K562 (cell line): ENCODE data around the gene CEP192. TPM values are rescaled to one million over a fixed set of nuclear protein-coding genes. Genes with fewer than 3 reads are reported as not detected.

Source experiments
- ATAC-seq: fragments of 200-7000 bp; cut with Tn5 transposase; 3 replicates; pipeline ENCODE4 v1.9.1; 2020; ENCODE audit warnings: moderate library complexity
- BruUV-seq: library from RNA; stranded (reverse); fragments of 400-500 nt; replicated peaks from 2 replicates; lab custom pipeline; 2021; lab: Mats Ljungman, UMichigan
- CTCF ChIA-PET: fragments of 300-600 bp; formaldehyde crosslinking; extraction: SDS; loops from one replicate; lab custom pipeline; 2021; ENCODE audit warnings: low intra/inter-chr PET ratio; lab: Yijun Ruan, JAX
- POLR2A ChIA-PET: fragments of 300-600, 350-650 bp; sonication (Branson Sonifier 250); formaldehyde crosslinking; extraction: SDS; loops from one replicate; lab custom pipeline; 2021; ENCODE audit warnings: antibody characterized with exemption, inconsistent platforms; lab: Yijun Ruan, JAX
- DNase-seq, 4 experiments: peaks; one replicate each; pipeline versions ENCODE4 v3.0.0 to v3.0.0-alpha.2; 2011 to 2018; ENCODE audit warnings: low spot score in 3 of 4, mixed read lengths in 3 of 4; ENCODE audit errors: extremely low read depth in 1 of 4
- FAIRE-seq: peaks from 2 replicates; lab custom pipeline; 2011; peaks lifted over from hg19 to GRCh38; lab: Jason Lieb, UNC
- H2AFZ ChIP-seq: 2 replicates; pipeline ENCODE4 v1.6.0; 2011; ENCODE audit warnings: low read depth, low read length, control low read depth, inconsistent platforms
- H3K27ac ChIP-seq: fragments of 200-600 bp; 3 replicates; pipeline ENCODE4 v1.8.0; 2011; ENCODE audit warnings: low read depth, mild to moderate bottlenecking, control low read depth, inconsistent platforms, low read length, moderate library complexity, mixed read lengths; ENCODE audit errors: extremely low read depth
- H3K27me3 ChIP-seq, 2 experiments: fragments of 300-600 bp in 1 of 2; 2 replicates in 1 of 2; 3 replicates in 1 of 2; pipeline versions ENCODE4 v1.6.0 to v1.8.0; 2011; ENCODE audit warnings: inconsistent platforms in 2 of 2, low read length in 2 of 2, mild to moderate bottlenecking in 1 of 2, mixed read lengths in 1 of 2, moderate library complexity in 1 of 2; ENCODE audit not compliant: control insufficient read depth in 2 of 2, insufficient read depth in 2 of 2
- H3K36me3 ChIP-seq: fragments of 300-600 bp; 3 replicates; pipeline ENCODE4 v1.8.0; 2011; ENCODE audit warnings: mild to moderate bottlenecking, low read length, inconsistent platforms; ENCODE audit not compliant: control insufficient read depth, insufficient read depth
- H3K4me1 ChIP-seq, 2 experiments: fragments of 200-600 bp in 1 of 2; replicated peaks in 1 of 2; 2 replicates in 1 of 2; 3 replicates in 1 of 2; pipeline versions ENCODE4 v1.5.1 to v1.8.0; 2011; ENCODE audit warnings: inconsistent platforms in 2 of 2, low read length in 2 of 2, mild to moderate bottlenecking in 1 of 2, mixed read lengths in 1 of 2, moderate library complexity in 1 of 2; ENCODE audit not compliant: control insufficient read depth in 2 of 2, insufficient read depth in 2 of 2
- H3K4me2 ChIP-seq: 2 replicates; pipeline ENCODE4 v1.6.1; 2011; ENCODE audit warnings: low read length, control low read depth, inconsistent platforms, mixed read lengths; ENCODE audit not compliant: insufficient read depth
- H3K4me3 ChIP-seq: fragments of 200-600 bp; sonication (generic), shearing (Covaris generic); 2 replicates; pipeline ENCODE4 v1.5.1; 2016; ENCODE audit warnings: control low read depth, inconsistent platforms
- H3K79me2 ChIP-seq: fragments of 200-600 bp; 3 replicates; pipeline ENCODE4 v1.8.0; 2011; ENCODE audit warnings: low read length, inconsistent platforms; ENCODE audit not compliant: control insufficient read depth, insufficient read depth
- H3K9ac ChIP-seq, 2 experiments: 2 replicates each; pipeline versions ENCODE4 v1.6.0 to v1.6.1; 2011; ENCODE audit warnings: low read depth in 2 of 2, low read length in 2 of 2, control low read depth in 1 of 2, inconsistent platforms in 1 of 2, mild to moderate bottlenecking in 1 of 2, mixed read lengths in 1 of 2; ENCODE audit not compliant: insufficient read depth in 1 of 2
- H3K9me1 ChIP-seq: one replicate; pipeline ENCODE4 v1.6.0; 2011; ENCODE audit warnings: inconsistent platforms, mild to moderate bottlenecking, low read length, moderate library complexity; ENCODE audit not compliant: control insufficient read depth, insufficient read depth
- H3K9me3 ChIP-seq: replicated peaks from 2 replicates; pipeline ENCODE4 v1.5.1; 2011; ENCODE audit warnings: low read depth, low read length, inconsistent platforms; ENCODE audit not compliant: control insufficient read depth, insufficient read depth
- H4K20me1 ChIP-seq: replicated peaks from 2 replicates; pipeline ENCODE4 v1.6.1; 2011; ENCODE audit warnings: low read length, inconsistent platforms, mixed read lengths; ENCODE audit not compliant: control insufficient read depth, insufficient read depth
- BHLHE40 ChIP-seq: IDR thresholded peaks from 2 replicates; pipeline ENCODE4 v1.6.1; 2011; ENCODE audit warnings: low read length, improper control_type of control experiment
- CHD1 ChIP-seq: fragments of 200-600 bp; sonication (generic); IDR thresholded peaks from one replicate; pipeline ENCODE4 v1.6.1; 2012; ENCODE audit warnings: mild to moderate bottlenecking, moderate library complexity, low read length, inconsistent platforms
- E2F4 ChIP-seq: sonication (generic); formaldehyde crosslinking; IDR thresholded peaks from 2 replicates; pipeline ENCODE4 v1.8.0; 2022; ENCODE audit warnings: mild to moderate bottlenecking, low read depth, missing genetic modification reagents
- FOS ChIP-seq: IDR thresholded peaks from 3 replicates; pipeline ENCODE4 v1.6.1; 2011; ENCODE audit not compliant: insufficient read length; ENCODE audit errors: extremely low read depth
- MECOM ChIP-seq: fragments of 250-450 bp; sonication (Bioruptor Pico); IDR thresholded peaks from 2 replicates; pipeline ENCODE4 v1.8.0; 2022; ENCODE audit warnings: inconsistent platforms
- MIER1 ChIP-seq: fragments of 450-650 bp; IDR thresholded peaks from 2 replicates; pipeline ENCODE4 v1.6.1; 2016; ENCODE audit warnings: antibody characterized with exemption, mild to moderate bottlenecking, low read depth
- NCOA4 ChIP-seq: fragments of 450-650 bp; IDR thresholded peaks from 2 replicates; pipeline ENCODE4 v1.6.1; 2018; ENCODE audit warnings: mild to moderate bottlenecking; ENCODE audit not compliant: partially characterized antibody
- RBFOX2 ChIP-seq: fragments of 200-400 bp; formaldehyde crosslinking; IDR thresholded peaks from 2 replicates; pipeline ENCODE4 v1.6.1; 2017; ENCODE audit warnings: low read depth, mild to moderate bottlenecking, low read length, moderate library complexity
- SIX5 ChIP-seq, 2 experiments: IDR thresholded peaks; 2 replicates each; pipeline ENCODE4 v1.6.1; 2011; ENCODE audit warnings: low read length in 2 of 2, borderline replicate concordance in 1 of 2, low read depth in 1 of 2, mild to moderate bottlenecking in 1 of 2, moderate library complexity in 1 of 2; ENCODE audit not compliant: insufficient read depth in 1 of 2
- TBL1XR1 ChIP-seq, 2 experiments: IDR thresholded peaks; 2 replicates each; pipeline ENCODE4 v1.6.1; 2012; ENCODE audit warnings: improper control_type of control experiment in 2 of 2, low read length in 2 of 2, mild to moderate bottlenecking in 1 of 2
- TEAD1 ChIP-seq, 2 experiments: fragments of 450-650 bp in 1 of 2; sonication (generic) in 1 of 2; formaldehyde crosslinking; IDR thresholded peaks; 2 replicates each; pipeline versions ENCODE4 v1.4.0 to v1.8.0; 2020 to 2022; ENCODE audit warnings: mild to moderate bottlenecking in 2 of 2, missing genetic modification reagents in 1 of 2
- WHSC1 ChIP-seq: IDR thresholded peaks from one replicate; pipeline ENCODE4 v1.6.1; 2012; ENCODE audit warnings: low read length, control low read depth, inconsistent platforms
- ZKSCAN8 ChIP-seq: fragments of 200-800 bp; sonication (Bioruptor generic); IDR thresholded peaks from 2 replicates; pipeline ENCODE4 v1.6.1; 2016; ENCODE audit warnings: missing genetic modification characterization, missing compliant biosample characterization
- ZNF239 ChIP-seq: fragments of 250-450 bp; sonication (Bioruptor Pico); IDR thresholded peaks from 2 replicates; pipeline ENCODE4 v1.4.0; 2020; ENCODE audit warnings: mild to moderate bottlenecking
- ZNF253 ChIP-seq: fragments of 250-450 bp; sonication (Bioruptor Pico); conservative IDR thresholded peaks from 2 replicates; pipeline ENCODE4 v1.6.1; 2021; ENCODE audit warnings: mild to moderate bottlenecking
- WGBS: fragments of 100-300 bp; shearing (Covaris generic); methylation state at CpG from one replicate; pipeline ENCODE4 v1.1.6; 2016; ENCODE audit warnings: low coverage, mixed read lengths; ENCODE audit not compliant: insufficient coverage; ENCODE audit errors: missing lambda C conversion rate; 5-methylcytosine and 5-hydroxymethylcytosine counted together
- in situ Hi-C: fragments of 300-500 bp; cut with MboI; formaldehyde crosslinking; loops from 4 replicates; pipeline ENCODE4 v1.15.0; 2018; ENCODE audit warnings: inconsistent platforms, mixed read lengths
- intact Hi-C: fragments of 100-400 bp; cut with micrococcal nuclease; formaldehyde crosslinking; loops from 2 replicates; pipeline ENCODE4 v1.14.2; 2022
- polyA plus RNA-seq, 8 experiments: library from polyadenylated mRNA; depleted of rRNA in 4 of 8; stranded (reverse) in 5 of 8; unstranded in 3 of 8; fragments of >200 nt; fragmentation: Nextera tagmentation in 2 of 8; fragmentation: Illumina TruSeq in 1 of 8; extraction: Ambion mirVana in 2 of 8; extraction: Trizol in 1 of 8; gene quantifications; 2 replicates each; pipeline versions ENCODE4 v1.2.1 to v1.2.3, GENCODE V29; 2011 to 2014; ENCODE audit warnings: inconsistent platforms in 1 of 8, missing spikeins in 1 of 8
- total RNA-seq, 7 experiments: library from RNA; depleted of rRNA in 6 of 7; stranded (reverse); fragments of >200 nt in 6 of 7; fragmentation: Illumina TruSeq in 2 of 7; extraction: Trizol in 2 of 7; gene quantifications; 2 replicates each; pipeline versions ENCODE4 v1.2.1 to v1.2.3, GENCODE V29; 2011 to 2021; ENCODE audit warnings: low replicate concordance in 1 of 7
- TF ChIP-seq, protein P1 (sequence below): fragments of 450-650 bp; IDR thresholded peaks from 2 replicates; pipeline ENCODE4 v1.6.1; 2016; ENCODE audit warnings: borderline replicate concordance
- TF ChIP-seq, protein P2 (sequence below): sonication (generic); formaldehyde crosslinking; IDR thresholded peaks from 2 replicates; pipeline ENCODE4 v1.8.0; 2022; ENCODE audit warnings: mild to moderate bottlenecking, missing genetic modification reagents

Gene CEP192
- total and polyA plus RNA-seq, 9 of the 15 experiments (the other 6 are each of a cell fraction or from before 2014, with no cell fraction given) = 14.4 to 54.4 (median 35.8) TPM

GRCh38 chr18:12968115-12968514, 23.0 kb upstream of the CEP192 start:
- Histone ChIP-seq H3K4me3 (no peak overlapping the region), H3K9me3 (no peaks in the 10 kb centered on the region), H3K9me1 (no peaks in the 10 kb centered on the region), H3K27me3 (no peaks in the 10 kb centered on the region), H4K20me1 (no peaks in the 10 kb centered on the region), H3K79me2 (peaks cover 28% of the 10 kb centered on the region), H3K27ac (no peak overlapping the region), H3K4me1 (no peaks in the 10 kb centered on the region), H2AFZ (no peak overlapping the region), H3K36me3 (peaks cover 89% of the 10 kb centered on the region), H3K4me2 (no peak overlapping the region), H3K9ac (no peak overlapping the region)
- FAIRE-seq (no peak), DNase-seq (no peak), ATAC-seq (no peak)
- in situ Hi-C loops = no loop called here
- no TSS peak for BruUV-seq
- ChIA-PET CTCF (no interaction called here), POLR2A (interaction anchor here (0.6 kb wide), 1 partner anchor 591 kb away, joined by 3 read pairs; the partner anchor contains the start of gene AFG3L2)
- 96% methylated on average over 4 of the region's 4 CpGs for whole genome bisulfite sequencing
- intact Hi-C loops = no loop called here
- TF ChIP-seq, protein P1, sequence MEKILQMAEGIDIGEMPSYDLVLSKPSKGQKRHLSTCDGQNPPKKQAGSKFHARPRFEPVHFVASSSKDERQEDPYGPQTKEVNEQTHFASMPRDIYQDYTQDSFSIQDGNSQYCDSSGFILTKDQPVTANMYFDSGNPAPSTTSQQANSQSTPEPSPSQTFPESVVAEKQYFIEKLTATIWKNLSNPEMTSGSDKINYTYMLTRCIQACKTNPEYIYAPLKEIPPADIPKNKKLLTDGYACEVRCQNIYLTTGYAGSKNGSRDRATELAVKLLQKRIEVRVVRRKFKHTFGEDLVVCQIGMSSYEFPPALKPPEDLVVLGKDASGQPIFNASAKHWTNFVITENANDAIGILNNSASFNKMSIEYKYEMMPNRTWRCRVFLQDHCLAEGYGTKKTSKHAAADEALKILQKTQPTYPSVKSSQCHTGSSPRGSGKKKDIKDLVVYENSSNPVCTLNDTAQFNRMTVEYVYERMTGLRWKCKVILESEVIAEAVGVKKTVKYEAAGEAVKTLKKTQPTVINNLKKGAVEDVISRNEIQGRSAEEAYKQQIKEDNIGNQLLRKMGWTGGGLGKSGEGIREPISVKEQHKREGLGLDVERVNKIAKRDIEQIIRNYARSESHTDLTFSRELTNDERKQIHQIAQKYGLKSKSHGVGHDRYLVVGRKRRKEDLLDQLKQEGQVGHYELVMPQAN = no peak
- TF ChIP-seq CHD1 = no peak
- TF ChIP-seq BHLHE40 = no peak
- TF ChIP-seq MECOM (CRISPR knock-in tag) = no peak
- no peak for TF ChIP-seq E2F4 (CRISPR knock-in tag)
- TF ChIP-seq MIER1 = no peak
- no peak for TF ChIP-seq WHSC1
- no peak for TF ChIP-seq SIX5 (IDR thresholded peaks at IDR 0.05; ENCODE audit: borderline replicate concordance in 1 of 2, insufficient read depth in 1 of 2, low read depth in 1 of 2, low read length in 2 of 2)
- TF ChIP-seq FOS = no peak
- no peak for TF ChIP-seq ZNF239 (CRISPR knock-in tag)
- TF ChIP-seq RBFOX2 = no peak
- no peak for TF ChIP-seq ZNF253 (CRISPR knock-in tag)
- TF ChIP-seq NCOA4 = no peak
- no peak for TF ChIP-seq ZKSCAN8 (CRISPR knock-in tag)
- no peak for TF ChIP-seq TEAD1 (CRISPR knock-in tag; IDR thresholded peaks at IDR 0.05)
- TF ChIP-seq TBL1XR1 (IDR thresholded peaks at IDR 0.05; ENCODE audit: low read length in 2 of 2) = no peak
- TF ChIP-seq, protein P2, sequence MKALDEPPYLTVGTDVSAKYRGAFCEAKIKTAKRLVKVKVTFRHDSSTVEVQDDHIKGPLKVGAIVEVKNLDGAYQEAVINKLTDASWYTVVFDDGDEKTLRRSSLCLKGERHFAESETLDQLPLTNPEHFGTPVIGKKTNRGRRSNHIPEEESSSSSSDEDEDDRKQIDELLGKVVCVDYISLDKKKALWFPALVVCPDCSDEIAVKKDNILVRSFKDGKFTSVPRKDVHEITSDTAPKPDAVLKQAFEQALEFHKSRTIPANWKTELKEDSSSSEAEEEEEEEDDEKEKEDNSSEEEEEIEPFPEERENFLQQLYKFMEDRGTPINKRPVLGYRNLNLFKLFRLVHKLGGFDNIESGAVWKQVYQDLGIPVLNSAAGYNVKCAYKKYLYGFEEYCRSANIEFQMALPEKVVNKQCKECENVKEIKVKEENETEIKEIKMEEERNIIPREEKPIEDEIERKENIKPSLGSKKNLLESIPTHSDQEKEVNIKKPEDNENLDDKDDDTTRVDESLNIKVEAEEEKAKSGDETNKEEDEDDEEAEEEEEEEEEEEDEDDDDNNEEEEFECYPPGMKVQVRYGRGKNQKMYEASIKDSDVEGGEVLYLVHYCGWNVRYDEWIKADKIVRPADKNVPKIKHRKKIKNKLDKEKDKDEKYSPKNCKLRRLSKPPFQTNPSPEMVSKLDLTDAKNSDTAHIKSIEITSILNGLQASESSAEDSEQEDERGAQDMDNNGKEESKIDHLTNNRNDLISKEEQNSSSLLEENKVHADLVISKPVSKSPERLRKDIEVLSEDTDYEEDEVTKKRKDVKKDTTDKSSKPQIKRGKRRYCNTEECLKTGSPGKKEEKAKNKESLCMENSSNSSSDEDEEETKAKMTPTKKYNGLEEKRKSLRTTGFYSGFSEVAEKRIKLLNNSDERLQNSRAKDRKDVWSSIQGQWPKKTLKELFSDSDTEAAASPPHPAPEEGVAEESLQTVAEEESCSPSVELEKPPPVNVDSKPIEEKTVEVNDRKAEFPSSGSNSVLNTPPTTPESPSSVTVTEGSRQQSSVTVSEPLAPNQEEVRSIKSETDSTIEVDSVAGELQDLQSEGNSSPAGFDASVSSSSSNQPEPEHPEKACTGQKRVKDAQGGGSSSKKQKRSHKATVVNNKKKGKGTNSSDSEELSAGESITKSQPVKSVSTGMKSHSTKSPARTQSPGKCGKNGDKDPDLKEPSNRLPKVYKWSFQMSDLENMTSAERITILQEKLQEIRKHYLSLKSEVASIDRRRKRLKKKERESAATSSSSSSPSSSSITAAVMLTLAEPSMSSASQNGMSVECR (CRISPR knock-in tag) = no peak
